IMR-90 (cell line): ENCODE data around the gene SH3RF1. TPM values are rescaled to one million over a fixed set of nuclear protein-coding genes. Genes with fewer than 3 reads are reported as not detected.
A peak's percentile ranks its signal among the peaks of the same experiment; 100 is the strongest.

Experiments used
- ATAC-seq: fragments of 200-7000 bp; cut with Tn5 transposase; 2 replicates; pipeline ENCODE4 v1.9.1; 2020; ENCODE audit warnings: low read depth, mild to moderate bottlenecking, moderate library complexity
- BruUV-seq: library from RNA; stranded (reverse); fragments of 400-500 nt; replicated peaks from 2 replicates; lab custom pipeline; 2021; lab: Mats Ljungman, UMichigan
- CTCF ChIA-PET: fragments of 300-600 bp; formaldehyde crosslinking; extraction: SDS; loops from one replicate; lab custom pipeline; 2021; ENCODE audit warnings: antibody characterized with exemption; lab: Yijun Ruan, JAX
- POLR2A ChIA-PET: fragments of 300-600 bp; sonication (Branson Sonifier 250); formaldehyde crosslinking; loops from one replicate; lab custom pipeline; 2022; ENCODE audit warnings: antibody characterized with exemption; ENCODE audit not compliant: unreplicated experiment; lab: Charles Lee
- DNase-seq: peaks from one replicate; pipeline ENCODE4 v3.0.0; 2013
- H2AFZ ChIP-seq: replicated peaks from 2 replicates; pipeline ENCODE3; 2013; ENCODE audit warnings: low read length, mild to moderate bottlenecking; ENCODE audit not compliant: poor library complexity
- H2AK5ac ChIP-seq: 2 replicates; pipeline ENCODE4 v1.6.1; 2013; ENCODE audit warnings: low read depth, low read length, inconsistent platforms
- H2AK9ac ChIP-seq: replicated peaks from 2 replicates; pipeline ENCODE3; 2013; ENCODE audit warnings: mild to moderate bottlenecking, low read depth, low read length, moderate library complexity; ENCODE audit not compliant: poor library complexity
- H2BK120ac ChIP-seq: 2 replicates; pipeline ENCODE4 v1.6.1; 2013; ENCODE audit warnings: low read depth, low read length, inconsistent platforms
- H2BK15ac ChIP-seq: 3 replicates; pipeline ENCODE4 v1.6.1; 2013; ENCODE audit warnings: low read depth, low read length, inconsistent platforms
- H2BK20ac ChIP-seq: 2 replicates; pipeline ENCODE4 v1.6.1; 2013; ENCODE audit warnings: low read depth, mild to moderate bottlenecking, inconsistent platforms, low read length, moderate library complexity
- H2BK5ac ChIP-seq: 2 replicates; pipeline ENCODE4 v1.6.1; 2013; ENCODE audit warnings: mild to moderate bottlenecking, low read depth, low read length, inconsistent platforms; ENCODE audit not compliant: poor library complexity, severe bottlenecking
- H3K14ac ChIP-seq: replicated peaks from 2 replicates; pipeline ENCODE4 v1.6.1; 2013; ENCODE audit warnings: low read depth, low read length, inconsistent platforms
- H3K18ac ChIP-seq: 2 replicates; pipeline ENCODE4 v1.6.1; 2013; ENCODE audit warnings: low read depth, low read length, control low read depth
- H3K23ac ChIP-seq: 2 replicates; pipeline ENCODE4 v1.6.1; 2013; ENCODE audit warnings: low read depth, low read length, inconsistent platforms
- H3K27ac ChIP-seq: 2 replicates; pipeline ENCODE4 v1.5.1; 2013; ENCODE audit warnings: mild to moderate bottlenecking, control low read depth, low read length; ENCODE audit not compliant: insufficient read depth
- H3K27me3 ChIP-seq: 2 replicates; pipeline ENCODE4 v1.6.1; 2013; ENCODE audit warnings: low read length; ENCODE audit not compliant: control insufficient read depth, insufficient read depth
- H3K36me3 ChIP-seq: 2 replicates; pipeline ENCODE4 v1.6.1; 2013; ENCODE audit warnings: low read length, mixed read lengths; ENCODE audit not compliant: control insufficient read depth, insufficient read depth
- H3K4ac ChIP-seq: 2 replicates; pipeline ENCODE4 v1.6.1; 2013; ENCODE audit warnings: low read depth, low read length, inconsistent platforms
- H3K4me1 ChIP-seq: 2 replicates; pipeline ENCODE4 v1.6.1; 2013; ENCODE audit warnings: low read length, mixed read lengths; ENCODE audit not compliant: control insufficient read depth, insufficient read depth
- H3K4me2 ChIP-seq: 2 replicates; pipeline ENCODE4 v1.6.1; 2013; ENCODE audit warnings: low read depth, mild to moderate bottlenecking, control low read depth, low read length, moderate library complexity
- H3K4me3 ChIP-seq: 2 replicates; pipeline ENCODE4 v1.5.1; 2013; ENCODE audit warnings: low read depth, mild to moderate bottlenecking, control low read depth, low read length, moderate library complexity; ENCODE audit not compliant: insufficient read depth
- H3K56ac ChIP-seq: 2 replicates; pipeline ENCODE4 v1.6.1; 2013; ENCODE audit warnings: low read length, inconsistent platforms; ENCODE audit not compliant: insufficient read depth; ENCODE audit errors: extremely low read depth
- H3K79me1 ChIP-seq, 2 experiments: 2 replicates each; pipeline ENCODE4 v1.6.1; 2013; ENCODE audit warnings: low read length in 2 of 2, inconsistent platforms in 1 of 2, low read depth in 1 of 2
- H3K9ac ChIP-seq: 2 replicates; pipeline ENCODE4 v1.6.1; 2013; ENCODE audit warnings: low read depth, low read length, control low read depth
- H3K9me1 ChIP-seq: 2 replicates; pipeline ENCODE4 v1.6.1; 2013; ENCODE audit warnings: low read length, inconsistent platforms; ENCODE audit not compliant: insufficient read depth
- H3K9me3 ChIP-seq: 2 replicates; pipeline ENCODE4 v1.6.1; 2013; ENCODE audit warnings: low read length; ENCODE audit not compliant: control insufficient read depth, insufficient read depth
- H4K20me1 ChIP-seq: 2 replicates; pipeline ENCODE4 v1.6.1; 2013; ENCODE audit warnings: low read length, inconsistent platforms; ENCODE audit not compliant: insufficient read depth
- H4K5ac ChIP-seq: 2 replicates; pipeline ENCODE4 v1.6.1; 2013; ENCODE audit warnings: mild to moderate bottlenecking, low read depth, low read length, control low read depth
- H4K8ac ChIP-seq, 2 experiments: 2 replicates each; pipeline ENCODE4 v1.6.1; 2013; ENCODE audit warnings: low read depth in 2 of 2, low read length in 2 of 2, control low read depth in 1 of 2, inconsistent platforms in 1 of 2
- H4K91ac ChIP-seq: 2 replicates; pipeline ENCODE4 v1.6.1; 2013; ENCODE audit warnings: low read depth, low read length, inconsistent platforms; ENCODE audit not compliant: insufficient read depth
- MXI1 ChIP-seq: IDR thresholded peaks from 2 replicates; pipeline ENCODE4 v1.6.1; 2012; ENCODE audit warnings: low read depth, mild to moderate bottlenecking, low read length, moderate library complexity, borderline replicate concordance
- USF2 ChIP-seq: fragments of 150-350 bp; IDR thresholded peaks from 2 replicates; pipeline ENCODE4 v1.6.1; 2017; ENCODE audit warnings: mild to moderate bottlenecking, antibody characterized with exemption, low read length, low read depth
- WGBS, 2 experiments: methylation state at CpG; one replicate each; pipeline versions ENCODE4 v1.1.5 to v1.1.7; 2013; ENCODE audit warnings: missing lambda C conversion rate in 2 of 2; ENCODE audit not compliant: insufficient read length in 1 of 2; ENCODE audit errors: extremely low coverage in 2 of 2; 5-methylcytosine and 5-hydroxymethylcytosine counted together
- dilution Hi-C: fragments of 300-500 bp; cut with HindIII; formaldehyde crosslinking; loops from one replicate; pipeline ENCODE4 v1.14.3; 2018; ENCODE audit warnings: low sequenced_read_pairs; ENCODE audit not compliant: unreplicated experiment
- in situ Hi-C: fragments of 300-500 bp; cut with MboI; formaldehyde crosslinking; loops from 3 replicates; pipeline ENCODE4 v1.14.3; 2019; ENCODE audit warnings: low sequenced_read_pairs, inconsistent platforms, mixed read lengths
- intact Hi-C: fragments of 100-400 bp; cut with micrococcal nuclease; formaldehyde crosslinking; loops from 2 replicates; pipeline ENCODE4 v1.10.0; 2022
- polyA plus RNA-seq, 3 experiments: library from polyadenylated mRNA; depleted of rRNA; stranded (reverse); fragments of >200 nt; gene quantifications; 2 replicates each; pipeline ENCODE4 v1.2.3, GENCODE V29; 2012; ENCODE audit warnings: low replicate concordance in 1 of 3
- total RNA-seq: library from RNA; depleted of rRNA; stranded (reverse); fragments of >200 nt; gene quantifications from 2 replicates; pipeline ENCODE4 v1.2.3, GENCODE V29; 2012

SH3RF1 gene
- total and polyA plus RNA-seq, 2 of the 4 experiments (the other 2 are of a cell fraction), result 22.0 to 29.8 TPM

- POLR2A ChIA-PET, result no interaction called here
- no peaks in the 10 kb centered on the region for H3K27me3 ChIP-seq
- no CpG with 5 or more reads among the region's 9 CpGs for WGBS, 2 experiments
- H3K56ac ChIP-seq, result no peak overlapping the region
- TF ChIP-seq USF2 (no peak), MXI1 (no peak)
- H2AK5ac ChIP-seq, result 0 out of 2 replicates have a peak overlapping the region, but pooled peaks have one; percentile 5
- no peak overlapping the region; the same call in 1 of the 2 replicates for H2BK120ac ChIP-seq
- intact Hi-C loops, result no loop called here
- no peak overlapping the region for H2BK15ac ChIP-seq
- H3K9me3 ChIP-seq, result no peaks in the 10 kb centered on the region
- dilution Hi-C loops, result no loop called here
- peak overlapping the region in 1 of 2 experiments; percentile 63; a peak in 3 of 4 replicates for H4K8ac ChIP-seq
- no peak overlapping the region for H3K23ac ChIP-seq
- H3K79me1 ChIP-seq, result no peaks in the 10 kb centered on the region
- H3K9ac ChIP-seq, result no peak overlapping the region
- peak overlapping the region; percentile 28; the same call in 1 of the 2 replicates for H4K5ac ChIP-seq
- DNase-seq, result no peak
- no peak overlapping the region for H3K4me2 ChIP-seq
- H3K36me3 ChIP-seq, result no peaks in the 10 kb centered on the region
- H4K20me1 ChIP-seq, result no peaks in the 10 kb centered on the region
- H3K4me1 ChIP-seq, result peaks cover 12% of the 10 kb centered on the region
- no TSS peak for BruUV-seq
- CTCF ChIA-PET, result no interaction called here
- in situ Hi-C loops, result no loop called here
- H2AFZ ChIP-seq, result peak overlapping the region; percentile 6
- no peak overlapping the region for H3K4ac ChIP-seq
- 0 out of 2 replicates have a peak overlapping the region, but pooled peaks have one; percentile 5 for H3K18ac ChIP-seq
- H4K91ac ChIP-seq, result no peak overlapping the region
- H2AK9ac ChIP-seq, result no peak overlapping the region
- no peak overlapping the region for H3K4me3 ChIP-seq
- ATAC-seq, result peak; percentile 25; the same call in 1 of the 2 replicates
- no peak overlapping the region; the same call in 1 of the 2 replicates for H3K14ac ChIP-seq
- H2BK20ac ChIP-seq, result no peak overlapping the region
- H2BK5ac ChIP-seq, result no peak overlapping the region
- no peak overlapping the region for H3K27ac ChIP-seq
- H3K9me1 ChIP-seq, result peaks cover 7% of the 10 kb centered on the region
These were observed 210.2 kb downstream of the SH3RF1 start for GRCh38 chr4:169060391-169061091.
